Neutrophil (primary cell): ENCODE results near the gene OR10AD1.

ENCODE experiments used
- H3K27ac ChIP-seq: fragments of 200-600 bp; sonication (generic); 2 replicates; pipeline ENCODE4 v1.5.1; 2016; ENCODE audit warnings: mild to moderate bottlenecking, moderate library complexity
- H3K27me3 ChIP-seq: fragments of 200-600 bp; sonication (generic); 2 replicates; pipeline ENCODE4 v1.6.0; 2016; ENCODE audit warnings: mild to moderate bottlenecking
- H3K36me3 ChIP-seq: fragments of 200-600 bp; sonication (generic); 2 replicates; pipeline ENCODE4 v1.5.1; 2017
- H3K4me1 ChIP-seq, 2 experiments: fragments of 200-600 bp in 1 of 2; sonication (generic) in 1 of 2; 1 replicate in 1 of 2; 2 replicates in 1 of 2; pipeline versions ENCODE4 v1.5.1 to v1.6.1; 2013 to 2016; ENCODE audit warnings: low read depth in 1 of 2, low read length in 1 of 2, mild to moderate bottlenecking in 1 of 2, moderate library complexity in 1 of 2; ENCODE audit not compliant: control insufficient read depth in 1 of 2, insufficient read depth in 1 of 2
- H3K4me3 ChIP-seq, 2 experiments: fragments of 200-600 bp in 1 of 2; sonication (generic) in 1 of 2; 1 replicate in 1 of 2; 2 replicates in 1 of 2; pipeline ENCODE4 v1.5.1; 2013 to 2016; ENCODE audit warnings: low read depth in 1 of 2, low read length in 1 of 2, mild to moderate bottlenecking in 1 of 2, moderate library complexity in 1 of 2
- H3K9me3 ChIP-seq: fragments of 200-600 bp; sonication (generic); 2 replicates; pipeline ENCODE4 v1.5.1; 2016
- TF ChIP-seq, protein P1 (sequence below): fragments of 200-600 bp; sonication (generic); IDR thresholded peaks from 2 replicates; pipeline ENCODE4 v1.5.1; 2016; ENCODE audit warnings: antibody characterized with exemption

The OR10AD1 gene

GRCh38 chr12:48191096-48191495 lies 12.0 kb downstream of the OR10AD1 start:
- no peaks in the 10 kb centered on the region for H3K9me3 ChIP-seq
- H3K27me3 ChIP-seq = peaks cover 73% of the 10 kb centered on the region
- H3K4me1 ChIP-seq = no peaks in the 10 kb centered on the region
- H3K27ac ChIP-seq = no peak overlapping the region
- H3K36me3 ChIP-seq = no peaks in the 10 kb centered on the region
- no peak overlapping the region for H3K4me3 ChIP-seq
- TF ChIP-seq, protein P1, sequence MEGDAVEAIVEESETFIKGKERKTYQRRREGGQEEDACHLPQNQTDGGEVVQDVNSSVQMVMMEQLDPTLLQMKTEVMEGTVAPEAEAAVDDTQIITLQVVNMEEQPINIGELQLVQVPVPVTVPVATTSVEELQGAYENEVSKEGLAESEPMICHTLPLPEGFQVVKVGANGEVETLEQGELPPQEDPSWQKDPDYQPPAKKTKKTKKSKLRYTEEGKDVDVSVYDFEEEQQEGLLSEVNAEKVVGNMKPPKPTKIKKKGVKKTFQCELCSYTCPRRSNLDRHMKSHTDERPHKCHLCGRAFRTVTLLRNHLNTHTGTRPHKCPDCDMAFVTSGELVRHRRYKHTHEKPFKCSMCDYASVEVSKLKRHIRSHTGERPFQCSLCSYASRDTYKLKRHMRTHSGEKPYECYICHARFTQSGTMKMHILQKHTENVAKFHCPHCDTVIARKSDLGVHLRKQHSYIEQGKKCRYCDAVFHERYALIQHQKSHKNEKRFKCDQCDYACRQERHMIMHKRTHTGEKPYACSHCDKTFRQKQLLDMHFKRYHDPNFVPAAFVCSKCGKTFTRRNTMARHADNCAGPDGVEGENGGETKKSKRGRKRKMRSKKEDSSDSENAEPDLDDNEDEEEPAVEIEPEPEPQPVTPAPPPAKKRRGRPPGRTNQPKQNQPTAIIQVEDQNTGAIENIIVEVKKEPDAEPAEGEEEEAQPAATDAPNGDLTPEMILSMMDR = no peak

- TF ChIP-seq, protein P1 = peak; percentile 87
- Histone ChIP-seq H3K36me3 (no peaks in the 10 kb centered on the region), H3K4me3 (no peak overlapping the region), H3K9me3 (no peaks in the 10 kb centered on the region), H3K27ac (no peak overlapping the region), H3K4me1 (peaks cover 0 to 1% of the 10 kb centered on the region in 2 experiments), H3K27me3 (peaks cover 73% of the 10 kb centered on the region)
These were observed 13.6 kb downstream of the OR10AD1 start for GRCh38 chr12:48189331-48190125.

DNA sequence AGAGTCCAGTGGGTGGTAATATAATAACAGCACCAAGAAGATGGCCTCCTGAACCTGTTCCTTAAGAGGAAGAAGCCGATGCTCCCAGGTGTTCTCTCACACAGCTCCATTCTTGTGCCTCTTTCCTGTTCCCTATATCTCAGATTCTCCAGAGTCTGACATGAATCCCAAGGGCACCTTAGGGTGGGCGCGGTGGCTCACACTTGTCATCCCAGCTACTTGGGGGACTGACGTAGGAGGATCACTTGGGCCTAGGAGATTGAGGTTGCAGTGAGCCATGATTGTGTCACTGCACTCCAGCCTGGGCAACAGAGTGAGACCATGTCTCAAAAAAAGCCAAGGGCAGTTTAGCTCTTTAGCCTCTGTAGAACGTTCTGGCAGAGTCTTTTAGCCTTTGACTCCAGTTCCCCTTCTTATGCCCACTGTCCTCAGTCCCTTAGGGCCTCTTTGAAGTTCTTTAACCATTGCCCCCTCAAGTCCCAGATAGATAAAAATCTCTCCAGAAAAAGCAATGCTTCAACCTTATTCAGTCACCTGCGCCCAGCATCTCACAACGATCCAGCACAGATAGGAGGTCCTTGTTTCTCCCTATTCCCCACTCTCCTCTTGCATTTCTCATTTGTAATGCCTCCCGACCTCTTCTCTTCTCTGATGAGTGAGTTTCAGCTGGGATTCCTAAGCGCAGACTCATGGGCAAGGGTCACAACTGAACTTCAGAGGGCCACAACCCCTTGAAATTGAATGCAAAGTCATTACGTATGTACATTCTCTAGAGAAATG lies 15.0 kb downstream of the OR10AD1 start:
- TF ChIP-seq, protein P1 = no peak
- H3K27ac ChIP-seq = no peak overlapping the region
- no peaks in the 10 kb centered on the region for H3K9me3 ChIP-seq
- no peaks in the 10 kb centered on the region for H3K36me3 ChIP-seq
- no peak overlapping the region for H3K4me3 ChIP-seq
- peaks cover 8 to 14% of the 10 kb centered on the region in 2 experiments for H3K4me1 ChIP-seq
- peaks cover 73% of the 10 kb centered on the region for H3K27me3 ChIP-seq

DNA sequence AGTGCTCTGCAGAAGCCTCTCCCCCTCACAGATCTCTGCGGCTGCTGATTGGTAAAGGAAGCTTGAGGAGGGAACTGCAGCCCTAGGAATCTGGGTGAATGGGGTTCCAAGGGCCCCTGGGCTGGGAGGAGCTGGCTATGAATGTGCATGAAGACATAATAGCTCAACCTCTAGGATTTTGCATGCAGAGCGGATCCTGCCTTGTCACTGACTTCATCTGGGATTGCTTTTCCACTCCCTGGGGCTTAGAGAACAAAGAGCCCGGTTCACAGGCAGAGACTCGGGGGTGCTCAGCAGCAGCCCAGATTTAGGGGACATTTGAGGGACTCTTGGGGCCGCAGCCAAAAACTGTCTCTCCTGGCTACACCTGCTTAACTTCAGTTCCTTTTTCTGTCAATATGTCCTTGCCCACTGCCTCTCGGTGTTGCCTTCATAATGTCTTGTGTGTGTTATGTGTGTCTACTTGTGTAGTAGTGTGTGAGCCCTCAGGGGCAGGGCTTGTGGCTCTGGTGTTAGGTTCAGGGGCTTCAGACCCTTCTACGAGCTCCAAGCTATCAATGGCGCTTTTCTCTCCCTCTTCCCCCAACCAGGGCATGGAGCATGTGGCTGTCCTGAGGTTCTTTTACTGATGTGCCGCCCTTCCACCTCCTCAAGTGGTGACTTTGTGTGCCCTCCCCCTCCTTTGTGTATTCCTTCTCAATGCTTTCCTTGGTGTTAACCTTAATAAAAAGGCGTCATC lies 17.7 kb downstream of the OR10AD1 start:
- TF ChIP-seq, protein P1 = no peak
- peaks cover 92% of the 10 kb centered on the region for H3K27me3 ChIP-seq
- H3K4me1 ChIP-seq = peaks cover 14 to 23% of the 10 kb centered on the region in 2 experiments
- no peak overlapping the region for H3K27ac ChIP-seq
- H3K4me3 ChIP-seq = no peak overlapping the region
- H3K36me3 ChIP-seq = no peaks in the 10 kb centered on the region
- H3K9me3 ChIP-seq = no peaks in the 10 kb centered on the region

- H3K27ac ChIP-seq = no peak overlapping the region
- H3K9me3 ChIP-seq = no peaks in the 10 kb centered on the region
- peaks cover 14 to 23% of the 10 kb centered on the region in 2 experiments for H3K4me1 ChIP-seq
- TF ChIP-seq, protein P1 = no peak
- H3K27me3 ChIP-seq = peaks cover 97% of the 10 kb centered on the region
- H3K4me3 ChIP-seq = peak overlapping the region; percentile 16 to 81
- H3K36me3 ChIP-seq = no peaks in the 10 kb centered on the region
These were observed 18.6 kb downstream of the OR10AD1 start for GRCh38 chr12:48184549-48184922.
